Measurements from ENCODE around the gene OR2T3. TPM values are rescaled to one million over a fixed set of nuclear protein-coding genes. Genes with fewer than 3 reads are reported as not detected.

Gene OR2T3
- total RNA-seq (2022; extraction: Qiagen RNA extraction; ENCODE audit: low read depth): not detected in 5 replicates

GRCh38 chr1:248473051-248473450 is at the start of gene OR2T3:
Gene OR2T3 (plus strand): TSS chr1:248473351. CDS start chr1:248473351, 0 bp downstream.

GRCh38 chr1:248445399-248445798 is 27.8 kb upstream of the OR2T3 start, which contains the start of gene OR2T2:
Gene OR2T2 (plus strand): TSS chr1:248445637. CDS start chr1:248452798, 7,161 bp downstream.

GRCh38 chr1:248488289-248488688 is 15.1 kb downstream of the OR2T3 start, which contains the start of gene OR2T5:
Gene OR2T5 (plus strand): TSS chr1:248488589. CDS start chr1:248488589, 0 bp downstream.

GRCh38 chr1:248507773-248508172 is 34.6 kb downstream of the OR2T3 start, which contains the start of gene OR2G6:
Gene OR2G6 (plus strand): TSS chr1:248508073. CDS start chr1:248521647, 13,574 bp downstream.

Other genes with a start within 250 kb of the OR2T3 start
- not detected in 5 replicates for gene OR2M4, start 241.9 kb upstream of the OR2T3 start, total RNA-seq (2022; extraction: Qiagen RNA extraction; ENCODE audit: low read depth)
- not detected in 5 replicates for gene OR2T33, start 195.4 kb upstream of the OR2T3 start, total RNA-seq (2022; extraction: Qiagen RNA extraction; ENCODE audit: low read depth)
- gene OR2T12, start 169.9 kb upstream of the OR2T3 start, total RNA-seq (2022; extraction: Qiagen RNA extraction; ENCODE audit: low read depth): not detected in 5 replicates
- not detected in 5 replicates for gene OR2M7, start 148.8 kb upstream of the OR2T3 start, total RNA-seq (2022; extraction: Qiagen RNA extraction; ENCODE audit: low read depth)
- gene OR14C36, start 124.6 kb upstream of the OR2T3 start, total RNA-seq (2022; extraction: Qiagen RNA extraction; ENCODE audit: low read depth): not detected in 5 replicates
- gene OR2T4, start 111.7 kb upstream of the OR2T3 start, total RNA-seq (2022; extraction: Qiagen RNA extraction; ENCODE audit: low read depth): not detected in 5 replicates
- gene OR2T6, start 97.6 kb upstream of the OR2T3 start, total RNA-seq (2022; extraction: Qiagen RNA extraction; ENCODE audit: low read depth): not detected in 5 replicates
- not detected in 5 replicates for gene OR2T1, start 70.3 kb upstream of the OR2T3 start, total RNA-seq (2022; extraction: Qiagen RNA extraction; ENCODE audit: low read depth)
- not detected in 5 replicates for gene OR2T2, start 27.7 kb upstream of the OR2T3 start, total RNA-seq (2022; extraction: Qiagen RNA extraction; ENCODE audit: low read depth)
- gene OR2T5, start 15.2 kb downstream of the OR2T3 start, total RNA-seq (2022; extraction: Qiagen RNA extraction; ENCODE audit: low read depth): not detected in 5 replicates
- gene OR2G6, start 34.7 kb downstream of the OR2T3 start, total RNA-seq (2022; extraction: Qiagen RNA extraction; ENCODE audit: low read depth): not detected in 5 replicates
- not detected in 5 replicates for gene OR2T29, start 89.4 kb downstream of the OR2T3 start, total RNA-seq (2022; extraction: Qiagen RNA extraction; ENCODE audit: low read depth)
- not detected in 5 replicates for gene OR2T34, start 101.4 kb downstream of the OR2T3 start, total RNA-seq (2022; extraction: Qiagen RNA extraction; ENCODE audit: low read depth)
- not detected in 5 replicates for gene OR2T10, start 124.3 kb downstream of the OR2T3 start, total RNA-seq (2022; extraction: Qiagen RNA extraction; ENCODE audit: low read depth)
- not detected in 5 replicates for gene OR2T11, start 161.7 kb downstream of the OR2T3 start, total RNA-seq (2022; extraction: Qiagen RNA extraction; ENCODE audit: low read depth)
- not detected in 5 replicates for gene OR2T35, start 171.9 kb downstream of the OR2T3 start, total RNA-seq (2022; extraction: Qiagen RNA extraction; ENCODE audit: low read depth)
- not detected in 5 replicates for gene OR2T27, start 182.2 kb downstream of the OR2T3 start, total RNA-seq (2022; extraction: Qiagen RNA extraction; ENCODE audit: low read depth)
- gene OR14I1, start 229.4 kb downstream of the OR2T3 start, total RNA-seq (2022; extraction: Qiagen RNA extraction; ENCODE audit: low read depth): not detected in 5 replicates

Measured in A549 treated with GW870086 at 1 μM for 4 hours (cell line).